GM18517 (cell line): ENCODE results near the gene IFIT2.
"Not testable (repeated sequence)": the region's sequence is repeated elsewhere in the genome, so short reads cannot be mapped to it uniquely, and the experiment has no call there.

Experiments used
- ATAC-seq: cut with Tn5 transposase; IDR thresholded peaks from one replicate; pipeline ENCODE4 v1.9.1; 2021; ENCODE audit warnings: mild to moderate bottlenecking, moderate library complexity; ENCODE audit not compliant: unreplicated experiment

IFIT2 gene

GRCh38 chr10:89306434-89307268 lies 4.8 kb downstream of the IFIT2 start:
- ATAC-seq: no peak

- ATAC-seq: no peak
These were observed 5.4 kb downstream of the IFIT2 start for GRCh38 chr10:89307269-89307577.

- ATAC-seq: no peak
These were observed 6.4 kb downstream of the IFIT2 start for GRCh38 chr10:89308266-89308665.

GRCh38 chr10:89308736-89309135 lies 6.9 kb downstream of the IFIT2 start:
- ATAC-seq: no peak

GRCh38 chr10:89309156-89310055 lies 7.6 kb downstream of the IFIT2 start:
- no peak for ATAC-seq

GRCh38 chr10:89310056-89310893 lies 8.4 kb downstream of the IFIT2 start:
- no peak for ATAC-seq

- no peak for ATAC-seq
These were observed 11.1 kb downstream of the IFIT2 start for GRCh38 chr10:89312973-89313372.

- no peak for ATAC-seq
These were observed 12.8 kb downstream of the IFIT2 start for GRCh38 chr10:89314676-89315075.

- ATAC-seq: not testable (repeated sequence)
These were observed 16.2 kb downstream of the IFIT2 start for GRCh38 chr10:89318047-89318446.

- ATAC-seq: not testable (repeated sequence)
These were observed 23.2 kb downstream of the IFIT2 start for GRCh38 chr10:89325081-89325480.

GRCh38 chr10:89325856-89326255 lies 24.0 kb downstream of the IFIT2 start:
- not testable (repeated sequence) for ATAC-seq

GRCh38 chr10:89327803-89328441 lies 26.1 kb downstream of the IFIT2 start, which contains the start of gene IFIT3:
Gene IFIT3, plus strand, starts transcription at chr10:89327997. Its CDS starts 77 bp downstream, at chr10:89328074.
- ATAC-seq: peak; percentile 34

GRCh38 chr10:89329151-89329550 lies 27.3 kb downstream of the IFIT2 start:
- no peak for ATAC-seq

- ATAC-seq: not testable (repeated sequence)
These were observed 28.2 kb downstream of the IFIT2 start for GRCh38 chr10:89330014-89330413.

GRCh38 chr10:89330537-89331212 lies 28.8 kb downstream of the IFIT2 start:
- ATAC-seq: no peak

GRCh38 chr10:89331487-89332122 lies 29.8 kb downstream of the IFIT2 start:
- not testable (repeated sequence) for ATAC-seq

- ATAC-seq: peak; percentile 43
These were observed 30.3 kb downstream of the IFIT2 start for GRCh38 chr10:89332123-89332633.

GRCh38 chr10:89335226-89335625 lies 33.4 kb downstream of the IFIT2 start:
- ATAC-seq: no peak

- ATAC-seq: no peak
These were observed 34.4 kb downstream of the IFIT2 start for GRCh38 chr10:89336241-89336640.
